HG03039 (cell line): ENCODE measurements around the gene SPATA46.

ENCODE experiments used
- ATAC-seq: cut with Tn5 transposase; IDR thresholded peaks from one replicate; pipeline ENCODE4 v1.9.1; 2021; ENCODE audit warnings: mild to moderate bottlenecking, moderate library complexity; ENCODE audit not compliant: unreplicated experiment

The SPATA46 gene

GRCh38 chr1:162375463-162375862 is 1.2 kb downstream of the SPATA46 start:
- no peak for ATAC-seq

- no peak for ATAC-seq
Measured at GRCh38 chr1:162374406-162374805, 2.2 kb downstream of the SPATA46 start.

- ATAC-seq, result no peak
Measured at GRCh38 chr1:162373541-162374260, 3.0 kb downstream of the SPATA46 start.

GRCh38 chr1:162373072-162373427 is 3.6 kb downstream of the SPATA46 start:
- no peak for ATAC-seq

- no peak for ATAC-seq
Measured at GRCh38 chr1:162372159-162373071, 4.2 kb downstream of the SPATA46 start.

GRCh38 chr1:162371611-162372010 is 5.0 kb downstream of the SPATA46 start:
- no peak for ATAC-seq

GRCh38 chr1:162370721-162371120 is 5.9 kb downstream of the SPATA46 start:
- ATAC-seq, result no peak

GRCh38 chr1:162370161-162370560 is 6.5 kb downstream of the SPATA46 start:
- ATAC-seq, result no peak

GRCh38 chr1:162369571-162369970 is 7.1 kb downstream of the SPATA46 start:
- ATAC-seq, result no peak

- no peak for ATAC-seq
Measured at GRCh38 chr1:162368451-162368850, 8.2 kb downstream of the SPATA46 start.

- no peak for ATAC-seq
Measured at GRCh38 chr1:162367772-162368171, 8.9 kb downstream of the SPATA46 start.

GRCh38 chr1:162367073-162367472 is 9.6 kb downstream of the SPATA46 start:
- no peak for ATAC-seq

GRCh38 chr1:162366671-162367070 is 10.0 kb downstream of the SPATA46 start:
- no peak for ATAC-seq

- ATAC-seq, result no peak
Measured at GRCh38 chr1:162366149-162366548, 10.5 kb downstream of the SPATA46 start.

GRCh38 chr1:162365284-162366020 is 11.2 kb downstream of the SPATA46 start:
- ATAC-seq, result no peak

- no peak for ATAC-seq
Measured at GRCh38 chr1:162364498-162364897, 12.2 kb downstream of the SPATA46 start.

- no peak for ATAC-seq
Measured at GRCh38 chr1:162363823-162364222, 12.8 kb downstream of the SPATA46 start.

GRCh38 chr1:162361349-162361748 is 15.3 kb downstream of the SPATA46 start:
- ATAC-seq, result no peak

GRCh38 chr1:162360874-162361260 is 15.8 kb downstream of the SPATA46 start:
- ATAC-seq, result no peak

- no peak for ATAC-seq
Measured at GRCh38 chr1:162360237-162360873, 16.3 kb downstream of the SPATA46 start.
